NB4 (cell line): ENCODE results near the gene ZNF831.
A peak's percentile ranks its signal among the peaks of the same experiment; 100 is the strongest.

ENCODE experiments used
- DNase-seq: peaks from one replicate; pipeline ENCODE4 v3.0.0; 2010; ENCODE audit warnings: low read depth
- H3K4me3 ChIP-seq: one replicate; pipeline ENCODE4 v1.5.1; 2011; ENCODE audit warnings: mild to moderate bottlenecking, low read depth, low read length, moderate library complexity
- MYC ChIP-seq: IDR thresholded peaks from 2 replicates; pipeline ENCODE4 v1.6.1; 2011; ENCODE audit warnings: low read depth, low read length
- POLR2A ChIP-seq: IDR thresholded peaks from 2 replicates; pipeline ENCODE4 v1.6.1; 2011; ENCODE audit warnings: mild to moderate bottlenecking; ENCODE audit not compliant: insufficient read length; ENCODE audit errors: extremely low read depth
- TF ChIP-seq, protein P1 (sequence below): IDR thresholded peaks from one replicate; pipeline ENCODE4 v1.5.1; 2012; ENCODE audit warnings: low read depth, low read length
- TF ChIP-seq, protein P2 (sequence below): IDR thresholded peaks from 2 replicates; pipeline ENCODE4 v1.6.1; 2011; ENCODE audit warnings: low read depth, low read length

ZNF831 gene

GRCh38 chr20:59182401-59183044, 18.9 kb downstream of the ZNF831 start:
- DNase-seq = peak; percentile 67
- no peak overlapping the region for H3K4me3 ChIP-seq
- TF ChIP-seq, protein P1, sequence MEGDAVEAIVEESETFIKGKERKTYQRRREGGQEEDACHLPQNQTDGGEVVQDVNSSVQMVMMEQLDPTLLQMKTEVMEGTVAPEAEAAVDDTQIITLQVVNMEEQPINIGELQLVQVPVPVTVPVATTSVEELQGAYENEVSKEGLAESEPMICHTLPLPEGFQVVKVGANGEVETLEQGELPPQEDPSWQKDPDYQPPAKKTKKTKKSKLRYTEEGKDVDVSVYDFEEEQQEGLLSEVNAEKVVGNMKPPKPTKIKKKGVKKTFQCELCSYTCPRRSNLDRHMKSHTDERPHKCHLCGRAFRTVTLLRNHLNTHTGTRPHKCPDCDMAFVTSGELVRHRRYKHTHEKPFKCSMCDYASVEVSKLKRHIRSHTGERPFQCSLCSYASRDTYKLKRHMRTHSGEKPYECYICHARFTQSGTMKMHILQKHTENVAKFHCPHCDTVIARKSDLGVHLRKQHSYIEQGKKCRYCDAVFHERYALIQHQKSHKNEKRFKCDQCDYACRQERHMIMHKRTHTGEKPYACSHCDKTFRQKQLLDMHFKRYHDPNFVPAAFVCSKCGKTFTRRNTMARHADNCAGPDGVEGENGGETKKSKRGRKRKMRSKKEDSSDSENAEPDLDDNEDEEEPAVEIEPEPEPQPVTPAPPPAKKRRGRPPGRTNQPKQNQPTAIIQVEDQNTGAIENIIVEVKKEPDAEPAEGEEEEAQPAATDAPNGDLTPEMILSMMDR = no peak
- TF ChIP-seq MYC (no peak), POLR2A (no peak)
- TF ChIP-seq, protein P2, sequence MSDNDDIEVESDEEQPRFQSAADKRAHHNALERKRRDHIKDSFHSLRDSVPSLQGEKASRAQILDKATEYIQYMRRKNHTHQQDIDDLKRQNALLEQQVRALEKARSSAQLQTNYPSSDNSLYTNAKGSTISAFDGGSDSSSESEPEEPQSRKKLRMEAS = 0 out of 2 replicates have a peak, but pooled peaks have one; percentile 12

GRCh38 chr20:59183751-59184150, 20.1 kb downstream of the ZNF831 start:
- TF ChIP-seq, protein P2 = no peak
- no peak for TF ChIP-seq POLR2A
- no peak for TF ChIP-seq MYC
- TF ChIP-seq, protein P1 = no peak
- DNase-seq = no peak
- no peak overlapping the region for H3K4me3 ChIP-seq

DNA sequence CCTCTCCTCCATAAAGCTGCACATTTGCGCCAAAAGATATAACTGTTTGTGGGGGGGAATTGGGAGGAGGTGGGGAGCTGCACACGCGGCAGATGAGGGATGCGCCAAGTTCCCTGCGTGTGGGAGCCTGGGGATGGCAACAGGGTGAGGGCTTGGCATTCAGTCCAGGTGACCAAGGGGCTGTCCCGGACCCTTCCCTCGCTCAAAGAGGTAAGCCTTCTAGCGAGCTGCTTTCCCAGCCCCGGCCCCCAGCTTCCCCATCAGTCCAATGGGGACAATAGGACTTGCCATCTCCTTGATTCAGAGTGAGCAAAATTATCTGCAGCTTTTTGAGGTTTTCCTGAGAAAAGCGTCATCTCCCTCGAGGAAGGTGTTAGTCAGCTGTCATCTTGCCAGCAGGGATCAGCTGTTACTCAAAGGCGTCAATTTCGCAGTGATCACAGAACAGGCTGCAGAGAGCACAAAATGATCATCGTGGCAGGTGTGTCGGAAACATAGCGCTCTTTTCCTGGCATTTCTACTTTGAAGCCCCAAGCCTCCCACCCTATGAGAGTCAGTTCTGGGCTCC, 21.3 kb downstream of the ZNF831 start:
- no peak overlapping the region for H3K4me3 ChIP-seq
- TF ChIP-seq MYC (no peak), POLR2A (no peak)
- TF ChIP-seq, protein P1 = no peak
- TF ChIP-seq, protein P2 = no peak
- DNase-seq = no peak

GRCh38 chr20:59185809-59186208, 22.2 kb downstream of the ZNF831 start:
- no peak overlapping the region for H3K4me3 ChIP-seq
- TF ChIP-seq MYC = no peak
- TF ChIP-seq POLR2A = no peak
- TF ChIP-seq, protein P2 = no peak
- TF ChIP-seq, protein P1 = no peak
- DNase-seq = no peak

DNA sequence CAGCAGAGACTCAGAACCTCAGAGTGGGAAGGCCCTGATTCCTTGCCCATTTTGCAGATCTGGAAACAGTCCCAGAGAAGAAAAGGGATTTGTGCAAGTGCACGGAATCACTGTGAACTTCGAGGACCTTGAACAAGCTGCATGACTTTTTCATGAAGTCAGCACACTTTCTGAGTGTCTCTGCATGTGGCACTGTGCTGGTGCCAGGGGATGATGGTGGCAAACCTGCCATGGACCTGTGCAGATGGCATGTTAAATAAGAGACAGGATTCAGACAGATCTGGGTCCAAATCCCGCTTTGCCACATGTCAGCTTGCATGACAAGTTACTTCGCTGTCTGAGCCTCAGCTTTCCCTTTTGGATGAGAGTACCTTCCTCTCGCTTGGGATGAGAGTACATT, 26.8 kb downstream of the ZNF831 start:
- DNase-seq = no peak
- TF ChIP-seq, protein P1 = no peak
- TF ChIP-seq MYC = no peak
- TF ChIP-seq, protein P2 = no peak
- no peak for TF ChIP-seq POLR2A
- no peak overlapping the region for H3K4me3 ChIP-seq
